Osteoblast (primary cell): ENCODE data around the gene SERINC4. TPM values are rescaled to one million over a fixed set of nuclear protein-coding genes. Genes with fewer than 3 reads are reported as not detected.
"Not testable (repeated sequence)": the region's sequence is repeated elsewhere in the genome, so short reads cannot be mapped to it uniquely, and the experiment has no call there.

Source experiments
- DNase-seq: peaks from one replicate; pipeline ENCODE4 v3.0.0; 2011; ENCODE audit warnings: low spot score, mixed read lengths; ENCODE audit not compliant: insufficient read length; ENCODE audit errors: missing footprints
- H2AFZ ChIP-seq: 2 replicates; pipeline ENCODE4 v1.6.0; 2011; ENCODE audit warnings: mild to moderate bottlenecking, low read length
- H3K27ac ChIP-seq: 2 replicates; pipeline ENCODE4 v1.5.1; 2011; ENCODE audit warnings: mild to moderate bottlenecking, low read depth, low read length, moderate library complexity
- H3K27me3 ChIP-seq: 2 replicates; pipeline ENCODE4 v1.6.0; 2012; ENCODE audit warnings: mild to moderate bottlenecking, control low read depth, inconsistent platforms, low read length, moderate library complexity; ENCODE audit not compliant: insufficient read depth
- H3K36me3 ChIP-seq: 2 replicates; pipeline ENCODE4 v1.5.1; 2011; ENCODE audit warnings: mild to moderate bottlenecking, low read length, control low read depth, moderate library complexity; ENCODE audit not compliant: insufficient read depth
- H3K4me1 ChIP-seq: 2 replicates; pipeline ENCODE4 v1.5.1; 2011; ENCODE audit warnings: mild to moderate bottlenecking, low read length, control low read depth, moderate library complexity; ENCODE audit not compliant: insufficient read depth
- H3K4me2 ChIP-seq: 2 replicates; pipeline ENCODE4 v1.6.0; 2011; ENCODE audit warnings: mild to moderate bottlenecking, low read length; ENCODE audit not compliant: insufficient read depth
- H3K4me3 ChIP-seq: fragments of 200-600 bp; sonication (generic); 3 replicates; pipeline ENCODE4 v1.5.1; 2012; ENCODE audit warnings: mild to moderate bottlenecking, low read length, inconsistent platforms; ENCODE audit not compliant: insufficient read depth
- H3K79me2 ChIP-seq: 2 replicates; pipeline ENCODE4 v1.6.0; 2012; ENCODE audit warnings: mild to moderate bottlenecking, low read length, control low read depth, inconsistent platforms; ENCODE audit not compliant: insufficient read depth
- H3K9me3 ChIP-seq: 2 replicates; pipeline ENCODE4 v1.5.1; 2011; ENCODE audit warnings: low read depth, low read length, control low read depth
- H4K20me1 ChIP-seq: 2 replicates; pipeline ENCODE4 v1.6.0; 2012; ENCODE audit warnings: mild to moderate bottlenecking, low read length, control low read depth; ENCODE audit not compliant: insufficient read depth
- CTCF ChIP-seq: IDR thresholded peaks from 2 replicates; pipeline ENCODE4 v1.5.1; 2011; ENCODE audit warnings: mild to moderate bottlenecking, low read depth, low read length, moderate library complexity; ENCODE audit errors: extremely low read depth
- total RNA-seq: library from RNA; depleted of rRNA; stranded (reverse); fragments of >200 nt; gene quantifications from 2 replicates; pipeline ENCODE4 v1.2.3, GENCODE V29; 2012

Gene SERINC4
- total RNA-seq, 1 donor, result not detected

DNA sequence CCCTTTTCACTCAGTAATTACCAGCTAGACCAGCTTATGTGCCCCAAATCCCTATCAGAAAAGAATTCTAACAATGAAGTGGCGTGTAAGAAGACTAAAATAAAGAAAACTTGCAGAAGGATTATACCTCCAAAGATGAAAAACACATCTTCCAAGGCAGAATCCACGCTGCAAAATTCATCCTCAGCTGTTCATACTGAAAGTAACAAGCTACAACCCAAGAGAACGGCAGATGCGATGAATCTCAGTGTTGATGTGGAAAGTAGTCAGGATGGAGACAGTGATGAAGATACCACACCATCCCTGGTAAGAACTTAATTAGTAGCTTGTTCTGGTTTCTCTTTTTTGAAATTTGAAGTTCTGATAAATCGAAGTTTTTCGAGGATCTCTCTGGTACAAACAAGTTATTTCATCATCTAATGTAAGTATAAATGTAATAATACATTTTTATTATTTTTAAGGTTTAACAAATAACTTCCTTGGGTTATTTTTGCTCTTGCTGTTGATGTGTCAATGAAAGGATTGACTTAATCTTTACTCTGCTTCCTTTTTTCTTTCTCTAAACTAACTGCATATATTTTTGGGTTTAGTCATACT, 28.1 kb upstream of the SERINC4 start:
- H3K4me1 ChIP-seq, result peaks cover 21% of the 10 kb centered on the region
- peak overlapping the region; percentile 65 for H3K27ac ChIP-seq
- DNase-seq, result no peak
- peak overlapping the region; percentile 92 for H3K4me3 ChIP-seq
- H3K9me3 ChIP-seq, result no peaks in the 10 kb centered on the region
- TF ChIP-seq CTCF, result no peak
- H3K36me3 ChIP-seq, result no peaks in the 10 kb centered on the region
- no peaks in the 10 kb centered on the region for H4K20me1 ChIP-seq
- H2AFZ ChIP-seq, result peak overlapping the region; percentile 100
- peak overlapping the region; percentile 98 for H3K4me2 ChIP-seq
- no peaks in the 10 kb centered on the region for H3K27me3 ChIP-seq
- H3K79me2 ChIP-seq, result peaks cover 45% of the 10 kb centered on the region

GRCh38 chr15:43826508-43827341, 26.7 kb upstream of the SERINC4 start, which contains the start of gene WDR76:
TSS of gene WDR76 (plus strand) at chr15:43827002. CDS start at chr15:43827033, 31 bp downstream.
- Histone ChIP-seq H3K27me3 (no peaks in the 10 kb centered on the region), H3K4me3 (peak within 1 kb of the TSS; percentile 92), H2AFZ (peak within 1 kb of the TSS; percentile 100), H4K20me1 (no peaks in the 10 kb centered on the region), H3K36me3 (no peaks in the 10 kb centered on the region), H3K9me3 (no peaks in the 10 kb centered on the region), H3K27ac (peak within 1 kb of the TSS; percentile 65), H3K79me2 (peaks cover 54% of the 10 kb centered on the region), H3K4me2 (peak within 1 kb of the TSS; percentile 98), H3K4me1 (peaks cover 21% of the 10 kb centered on the region)
- DNase-seq, result peak; percentile 91
- no peak for TF ChIP-seq CTCF

GRCh38 chr15:43826029-43826507, 26.0 kb upstream of the SERINC4 start:
- peaks cover 56% of the 10 kb centered on the region for H3K79me2 ChIP-seq
- peak overlapping the region; percentile 100 for H2AFZ ChIP-seq
- peak overlapping the region; percentile 98 for H3K4me2 ChIP-seq

GRCh38 chr15:43825305-43825704, 25.3 kb upstream of the SERINC4 start:
- not testable (repeated sequence) for DNase-seq, H3K4me2 ChIP-seq, H3K4me3 ChIP-seq, H3K36me3 ChIP-seq, H3K27ac ChIP-seq, H2AFZ ChIP-seq, H3K27me3 ChIP-seq, H3K9me3 ChIP-seq, H4K20me1 ChIP-seq
- H3K4me1 ChIP-seq, result peaks cover 21% of the 10 kb centered on the region
- peaks cover 64% of the 10 kb centered on the region for H3K79me2 ChIP-seq

More at GRCh38 chr15:43826029-43826507, 26.0 kb upstream of the SERINC4 start:
- H3K36me3 ChIP-seq, result no peaks in the 10 kb centered on the region
- H3K27me3 ChIP-seq, result no peaks in the 10 kb centered on the region
- H3K27ac ChIP-seq, result peak overlapping the region; percentile 17
- no peak for TF ChIP-seq CTCF
- H4K20me1 ChIP-seq, result no peaks in the 10 kb centered on the region
- H3K4me3 ChIP-seq, result peak overlapping the region; percentile 92
- H3K4me1 ChIP-seq, result peaks cover 21% of the 10 kb centered on the region
- no peaks in the 10 kb centered on the region for H3K9me3 ChIP-seq
- no peak for DNase-seq
